HG03064 (cell line): ENCODE data around the gene SH2B3.

Experiments used
- ATAC-seq: cut with Tn5 transposase; IDR thresholded peaks from one replicate; pipeline ENCODE4 v1.9.1; 2021; ENCODE audit warnings: low read depth; ENCODE audit not compliant: unreplicated experiment

Gene SH2B3

DNA sequence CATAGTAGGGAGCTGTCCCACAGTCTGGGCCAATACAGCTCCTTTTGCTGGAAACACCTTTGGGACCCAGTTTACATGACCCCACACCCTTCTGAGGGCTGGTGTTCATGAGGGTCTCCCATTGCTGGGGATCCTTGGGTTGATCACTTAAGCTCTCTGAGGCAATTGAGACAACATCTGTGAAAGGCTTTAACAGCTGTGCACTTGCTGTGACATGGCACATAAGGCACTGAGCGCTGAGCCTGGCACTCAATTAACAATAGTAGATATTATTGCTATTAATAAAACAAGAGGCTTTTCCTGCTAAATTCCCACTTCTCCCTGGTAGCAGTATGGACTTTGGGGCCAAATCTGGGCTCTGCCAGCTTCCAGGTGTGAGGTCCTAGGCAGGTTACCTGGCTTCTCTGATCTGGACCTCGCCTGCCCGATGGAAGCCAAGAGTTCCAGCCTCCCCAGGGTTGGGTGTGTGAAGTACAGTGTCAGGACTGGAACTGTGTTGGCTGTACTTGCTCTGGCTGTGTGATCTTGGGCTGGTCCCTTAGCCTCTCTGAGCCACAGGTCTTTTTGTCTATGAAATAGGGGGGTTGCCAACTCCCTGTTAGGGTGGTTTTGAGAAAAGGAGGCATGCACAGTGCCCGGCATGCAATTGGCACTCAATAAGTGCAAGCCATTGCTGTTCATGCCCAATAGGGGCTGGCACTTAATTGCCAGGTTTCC, 3.1 kb downstream of the SH2B3 start:
- ATAC-seq = no peak

DNA sequence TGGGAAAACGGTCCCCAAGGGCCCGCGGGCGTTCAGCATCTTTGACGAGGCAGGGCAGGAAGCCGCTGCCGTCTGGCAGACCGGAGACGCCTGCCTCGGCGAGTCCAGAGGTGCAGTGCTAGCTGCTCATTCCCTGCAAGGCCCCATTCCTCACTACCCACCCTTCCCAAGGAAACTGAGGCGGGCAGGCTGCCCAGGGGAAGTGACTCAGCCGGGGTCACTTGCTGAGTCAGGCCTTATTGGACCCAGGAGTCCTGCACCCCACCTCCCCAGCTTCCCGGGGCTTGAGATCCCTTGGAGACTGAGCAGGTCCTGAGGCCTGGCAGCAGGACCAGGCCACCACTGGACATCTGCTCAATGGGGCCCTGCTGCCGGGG, 3.7 kb downstream of the SH2B3 start:
- ATAC-seq = no peak

DNA sequence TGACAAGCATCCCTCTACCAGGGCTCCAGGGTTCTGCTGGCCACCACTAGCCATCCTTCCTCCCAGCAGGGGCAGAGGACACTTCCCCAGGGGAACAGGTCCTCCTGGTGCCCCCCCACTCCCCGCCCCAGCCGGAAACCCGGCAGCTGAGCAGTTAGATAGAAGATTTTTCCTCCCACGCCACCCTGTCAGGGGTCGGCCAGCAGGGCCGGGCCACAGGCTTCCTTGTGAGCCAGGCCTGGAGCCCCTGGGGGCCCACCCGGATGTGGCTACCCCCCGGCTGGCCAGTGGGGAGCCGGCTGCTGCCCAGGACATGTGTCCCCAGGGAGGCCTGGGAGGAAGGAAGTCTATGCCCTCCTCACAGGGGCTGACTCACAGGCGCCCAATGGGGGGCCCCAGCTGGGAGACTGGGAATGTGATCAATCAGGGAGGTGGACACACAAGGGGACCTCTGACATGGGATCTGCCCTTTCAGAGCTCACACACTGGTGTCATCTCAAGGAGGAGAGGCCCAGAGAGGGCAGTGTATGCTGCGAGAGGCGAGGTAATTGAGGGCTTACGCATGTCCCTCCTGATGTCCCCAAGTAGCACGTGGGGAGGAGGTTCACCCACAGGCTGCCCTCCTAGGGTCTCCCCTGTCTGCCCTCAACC, 4.2 kb downstream of the SH2B3 start:
- no peak for ATAC-seq

DNA sequence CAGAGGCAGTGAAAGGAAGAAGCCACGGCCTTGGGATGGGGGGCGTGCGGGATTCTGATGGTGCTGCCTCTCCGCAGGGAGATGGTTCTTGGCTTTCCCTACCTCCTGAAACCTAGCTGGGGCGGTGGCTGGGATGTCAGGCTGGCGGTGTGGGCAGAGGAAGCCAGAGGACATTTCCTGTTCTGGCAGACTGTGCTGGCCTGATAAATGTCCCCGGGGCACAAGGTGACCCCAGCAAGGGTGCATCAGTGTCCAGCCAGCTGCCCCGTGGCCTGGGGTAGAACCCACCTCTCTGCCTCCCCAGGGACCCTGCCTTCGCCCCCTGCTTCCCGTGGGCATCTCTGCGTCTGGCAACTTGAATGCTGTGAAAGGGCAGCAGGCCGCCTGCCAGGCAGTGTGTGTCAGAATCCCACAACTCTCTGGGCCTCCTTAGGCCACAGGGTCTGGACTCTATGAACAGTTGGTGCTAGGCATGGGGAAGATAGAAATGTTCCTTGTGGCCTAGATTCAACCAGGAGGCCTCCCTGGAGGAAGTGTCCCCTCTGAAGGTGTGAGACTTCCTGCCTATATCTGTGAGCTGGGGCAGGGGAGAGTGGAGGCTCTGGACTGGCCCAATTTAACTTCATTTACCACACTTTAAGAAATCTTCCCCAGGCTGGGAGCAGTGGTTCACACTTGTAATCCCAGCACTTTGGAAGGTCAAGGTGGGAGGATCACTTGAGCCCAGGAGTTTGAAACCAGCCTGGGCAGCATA, 4.9 kb downstream of the SH2B3 start:
- no peak for ATAC-seq

DNA sequence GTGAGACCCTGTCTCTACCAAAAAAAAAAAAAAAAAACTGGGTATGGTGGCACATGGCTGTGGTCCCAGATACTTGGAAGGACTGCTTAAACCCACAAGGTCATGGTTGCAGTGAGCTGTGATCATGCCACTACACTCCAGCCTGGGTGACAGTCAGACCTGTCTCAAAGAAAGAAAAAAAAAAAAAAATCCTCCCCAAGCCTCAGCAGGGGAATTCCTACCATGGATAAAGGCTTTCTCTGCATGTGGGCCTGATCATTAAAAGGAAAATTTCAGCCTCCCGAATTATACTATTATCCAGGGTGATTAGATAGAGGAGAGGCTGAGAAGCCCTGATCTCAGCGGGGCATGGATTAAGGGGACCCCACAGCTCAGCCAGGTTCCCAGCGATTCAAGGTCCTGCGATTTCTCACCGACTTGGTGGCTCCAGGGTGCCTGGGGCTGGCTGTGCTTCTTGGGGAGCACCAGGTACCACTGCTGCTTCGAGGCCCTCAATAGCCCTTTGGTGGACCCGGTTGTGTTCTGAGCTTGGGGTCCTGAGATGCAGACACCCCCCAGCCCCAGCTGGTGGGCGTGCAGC, 5.6 kb downstream of the SH2B3 start:
- ATAC-seq = no peak

DNA sequence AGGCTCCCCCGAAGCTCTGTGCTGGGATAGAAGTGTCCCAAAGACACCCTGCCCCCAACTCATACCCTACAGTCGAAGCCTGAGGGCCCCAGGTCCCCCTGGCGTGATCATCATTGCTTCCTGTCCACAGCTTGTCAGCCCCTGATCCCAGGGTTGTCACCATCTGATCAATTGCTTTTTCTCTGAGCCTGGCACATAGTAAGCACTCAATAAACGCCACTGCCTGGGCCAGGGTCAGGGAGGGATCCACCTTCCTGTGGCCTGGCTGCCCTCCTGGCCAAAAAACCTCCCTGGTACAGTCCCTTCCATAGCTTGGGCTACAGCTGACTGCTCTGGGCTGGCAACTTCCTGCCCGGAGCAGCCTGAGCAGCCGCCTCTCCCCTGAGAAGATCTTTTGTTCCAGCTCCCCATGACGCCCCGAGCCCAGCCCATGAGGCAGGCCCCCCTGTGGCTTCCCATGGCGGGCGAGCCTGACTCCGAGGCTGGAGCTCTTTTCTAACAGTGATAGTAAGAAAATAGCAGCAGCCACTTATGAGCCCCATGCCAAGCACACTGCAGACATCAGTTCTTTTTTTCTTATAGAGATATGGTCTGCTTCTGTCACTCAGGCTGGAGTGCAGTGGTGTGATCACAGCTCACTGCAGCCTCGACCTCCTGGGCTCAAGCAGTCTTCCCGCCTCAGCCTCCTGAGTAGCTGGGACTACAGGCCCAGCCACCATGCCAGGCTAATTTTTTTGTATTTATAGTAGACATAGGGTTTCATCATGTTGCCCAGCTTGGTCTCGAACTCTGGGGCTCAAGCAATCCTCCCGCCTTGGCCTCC, 6.5 kb downstream of the SH2B3 start:
- no peak for ATAC-seq

DNA sequence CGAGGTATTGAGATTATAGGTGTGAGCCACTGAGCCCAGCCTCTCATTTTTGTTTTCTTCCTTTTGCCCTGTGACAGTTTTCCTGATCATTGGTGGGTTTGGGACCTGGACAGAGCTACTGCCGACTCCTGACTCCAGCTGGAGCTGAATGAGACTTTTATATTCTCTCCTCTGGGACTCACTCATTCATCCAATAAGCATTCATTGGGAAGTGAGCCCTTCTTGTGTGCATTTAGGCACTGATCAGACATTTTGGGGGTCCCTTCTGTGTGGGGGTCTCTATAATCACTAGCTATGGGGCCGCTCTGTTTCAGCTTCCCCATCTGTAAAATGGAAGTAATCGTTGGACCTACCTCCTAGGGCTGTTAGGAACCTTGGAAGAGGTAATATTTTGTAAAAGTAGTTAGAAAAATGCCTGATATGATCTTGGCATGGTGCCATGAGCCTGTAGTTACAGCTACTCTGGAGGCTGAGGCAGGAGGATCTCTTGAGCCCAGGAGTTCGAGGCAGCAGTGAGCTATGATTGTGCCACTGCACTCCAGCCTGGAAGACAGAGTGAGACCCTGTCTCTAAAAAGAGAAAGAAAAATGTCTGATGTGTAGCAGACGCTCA, 7.2 kb downstream of the SH2B3 start:
- no peak for ATAC-seq

DNA sequence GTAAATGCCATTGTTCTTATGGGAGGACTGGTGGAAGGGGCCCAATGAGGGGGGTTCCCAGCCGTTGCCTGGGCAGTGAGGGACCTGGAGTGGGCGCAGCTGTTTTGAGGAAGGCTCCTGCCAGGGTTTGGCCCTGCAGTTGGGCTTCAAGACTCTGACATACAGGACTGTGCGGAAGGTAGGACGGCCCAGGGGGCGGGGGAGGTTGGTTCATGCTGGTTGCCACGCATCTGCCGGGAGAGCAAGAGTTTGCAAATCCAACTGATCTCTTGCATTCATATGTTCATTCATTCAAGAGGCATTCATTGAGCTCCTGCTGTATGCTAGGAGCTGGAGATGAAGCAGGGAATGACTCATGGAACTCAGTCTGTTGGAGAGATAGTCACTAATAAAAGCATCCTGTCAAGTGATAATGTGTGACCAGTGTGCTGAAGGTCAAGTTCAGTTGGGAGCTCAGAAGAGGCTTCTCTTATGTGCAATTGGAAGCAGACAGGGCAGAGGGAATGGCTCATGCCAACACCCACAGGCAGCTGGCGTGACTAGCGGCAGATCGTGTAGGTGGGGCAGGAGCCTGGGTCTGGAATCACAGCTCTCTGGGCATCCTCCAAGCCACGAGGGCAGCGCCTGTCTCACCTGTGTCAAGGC, 7.8 kb downstream of the SH2B3 start:
- ATAC-seq = no peak

DNA sequence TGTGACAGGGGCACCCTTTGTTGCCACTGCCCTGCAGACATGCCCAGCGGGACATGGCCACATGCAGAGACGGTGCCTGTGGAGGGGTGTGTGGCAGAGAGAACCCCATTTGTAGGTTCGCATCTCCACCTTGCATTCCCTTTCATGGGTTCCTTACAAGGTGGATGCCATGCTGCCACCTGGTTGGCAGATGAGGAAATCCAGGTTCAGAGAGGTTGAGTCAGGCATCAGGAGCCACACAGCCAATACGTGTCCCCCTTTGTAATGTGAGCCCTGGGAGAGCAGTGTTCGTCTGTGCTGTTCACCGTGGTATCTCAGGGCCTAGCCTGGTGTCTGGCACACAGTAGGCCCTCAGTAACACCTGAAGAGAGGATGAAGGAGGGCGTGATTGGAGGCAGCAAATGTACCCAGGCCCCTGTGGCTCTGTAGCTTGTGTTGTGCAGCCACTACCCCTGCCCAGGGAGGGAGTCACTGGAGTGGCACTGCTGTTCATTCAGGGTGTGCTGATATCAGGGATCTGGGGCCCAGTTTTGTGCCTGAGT, 9.1 kb downstream of the SH2B3 start:
- ATAC-seq = no peak

DNA sequence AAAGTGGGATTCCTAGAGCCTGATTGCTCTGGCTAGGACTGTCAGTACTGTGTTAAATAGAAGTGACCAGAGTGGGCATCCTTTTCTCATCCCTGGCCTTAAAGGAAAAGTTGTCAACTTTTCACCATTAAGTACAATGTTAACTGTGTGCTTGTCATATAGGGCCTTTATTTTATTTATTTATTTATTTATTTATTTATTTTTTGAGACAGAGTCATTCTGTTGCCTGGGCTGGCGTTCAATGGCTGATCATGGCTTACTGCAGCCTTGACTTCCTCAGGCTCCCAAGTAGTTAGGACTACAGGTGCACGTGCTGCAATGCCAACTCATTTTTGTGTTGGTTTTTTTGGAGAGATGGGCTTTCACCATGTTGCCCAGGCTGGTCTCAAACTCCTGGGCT, 11.6 kb downstream of the SH2B3 start:
- no peak for ATAC-seq

DNA sequence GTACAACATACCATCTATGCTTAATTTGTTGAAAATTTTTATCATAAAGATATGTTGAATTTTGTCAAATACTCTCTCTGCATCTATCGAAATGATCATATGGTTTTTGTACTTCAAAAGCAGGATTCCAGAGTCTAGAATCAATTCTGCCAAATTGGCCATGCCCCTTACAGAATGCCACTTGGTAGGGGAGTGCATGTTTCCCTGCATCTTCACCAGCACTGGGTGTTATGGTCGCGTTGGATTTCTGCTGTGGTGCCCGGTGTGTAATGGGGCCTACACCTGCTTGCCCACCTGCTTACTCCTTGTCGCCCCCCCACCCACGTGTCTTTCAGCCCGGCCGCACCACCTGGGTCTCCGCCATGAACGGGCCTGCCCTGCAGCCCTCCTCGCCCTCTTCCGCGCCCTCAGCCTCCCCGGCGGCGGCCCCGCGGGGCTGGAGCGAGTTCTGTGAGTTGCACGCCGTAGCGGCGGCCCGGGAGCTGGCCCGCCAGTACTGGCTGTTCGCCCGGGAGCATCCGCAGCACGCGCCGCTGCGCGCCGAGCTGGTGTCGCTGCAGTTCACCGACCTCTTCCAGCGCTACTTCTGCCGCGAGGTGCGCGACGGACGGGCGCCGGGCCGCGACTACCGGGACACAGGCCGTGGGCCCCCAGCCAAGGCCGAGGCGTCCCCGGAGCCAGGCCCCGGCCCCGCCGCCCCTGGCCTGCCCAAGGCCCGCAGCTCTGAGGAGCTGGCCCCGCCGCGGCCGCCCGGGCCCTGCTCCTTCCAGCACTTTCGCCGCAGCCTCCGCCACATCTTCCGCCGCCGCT, 12.3 kb downstream of the SH2B3 start:
- no peak for ATAC-seq

DNA sequence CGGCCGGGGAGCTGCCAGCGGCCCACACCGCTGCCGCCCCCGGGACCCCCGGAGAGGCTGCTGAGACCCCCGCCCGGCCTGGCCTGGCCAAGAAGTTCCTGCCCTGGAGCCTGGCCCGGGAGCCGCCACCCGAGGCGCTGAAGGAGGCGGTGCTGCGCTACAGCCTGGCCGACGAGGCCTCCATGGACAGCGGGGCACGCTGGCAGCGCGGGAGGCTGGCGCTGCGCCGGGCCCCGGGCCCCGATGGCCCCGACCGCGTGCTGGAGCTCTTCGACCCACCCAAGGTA, 12.8 kb downstream of the SH2B3 start:
- ATAC-seq = no peak

DNA sequence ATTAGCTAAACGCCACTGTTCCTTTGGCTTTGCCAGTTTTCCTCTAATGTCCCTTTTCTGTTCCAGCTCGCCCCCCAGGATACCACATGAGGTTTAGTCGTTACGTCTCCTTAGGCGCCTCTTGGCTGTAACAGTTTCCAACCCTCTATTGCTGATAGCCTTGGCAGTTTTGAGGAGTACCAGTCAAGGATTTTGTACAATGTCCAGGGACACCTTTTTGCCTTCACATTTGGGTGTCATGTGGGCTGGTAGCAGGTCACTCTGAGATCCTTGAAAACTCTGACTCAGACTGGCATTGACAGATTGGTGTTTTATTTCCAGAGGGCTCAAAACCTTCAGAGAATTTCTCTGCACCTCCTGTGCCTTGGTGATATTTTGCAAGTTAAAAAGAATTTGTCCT, 14.1 kb downstream of the SH2B3 start:
- no peak for ATAC-seq

DNA sequence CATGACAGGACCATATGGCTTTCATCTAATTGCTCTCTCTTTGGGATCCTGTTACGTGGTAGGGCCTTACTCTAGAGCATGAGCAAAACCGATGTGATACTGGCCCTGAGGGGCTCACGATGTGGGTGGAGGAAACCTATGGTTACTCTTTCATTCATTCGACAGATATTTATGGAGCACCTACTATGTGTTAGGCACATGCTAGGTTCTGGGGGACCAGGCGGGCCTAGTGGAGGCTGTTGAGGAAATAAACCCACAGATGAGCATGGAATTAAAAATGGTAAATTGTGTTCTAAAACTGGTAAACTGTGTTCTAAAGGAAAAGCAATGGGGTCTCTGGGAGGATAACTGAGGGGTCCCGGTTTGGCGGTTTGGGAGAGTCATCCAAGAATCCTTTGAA, 14.8 kb downstream of the SH2B3 start:
- ATAC-seq = no peak

DNA sequence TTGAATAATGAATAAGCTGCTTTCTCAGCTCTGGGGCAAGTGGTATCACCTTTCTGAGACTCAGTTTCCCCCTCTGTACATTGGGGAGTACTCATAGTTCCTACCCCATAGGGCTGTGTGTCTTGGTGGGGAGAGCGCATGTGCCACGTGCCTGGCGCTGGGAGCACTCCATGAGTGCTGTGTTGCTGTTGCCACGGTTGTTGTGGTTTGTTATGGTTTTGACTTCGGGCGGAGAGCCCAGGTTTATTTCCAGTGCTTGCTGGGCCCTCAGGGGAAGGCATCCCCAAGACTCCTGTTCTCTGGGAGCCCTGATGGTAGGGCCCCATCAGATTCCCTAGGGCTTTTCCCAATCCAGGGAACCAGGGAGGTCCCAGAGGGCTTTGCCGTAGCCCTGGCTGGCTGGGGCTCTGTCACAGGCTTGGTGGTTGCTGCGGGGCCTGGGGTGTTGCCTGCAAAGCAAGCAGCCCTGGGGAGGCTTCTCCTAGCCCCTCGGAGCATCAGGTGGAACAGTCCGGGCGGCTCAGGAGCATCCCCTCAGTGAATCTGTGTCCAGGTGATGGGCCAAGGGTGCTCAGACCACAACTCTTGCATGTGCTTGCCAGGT, 18.6 kb downstream of the SH2B3 start:
- ATAC-seq = no peak

DNA sequence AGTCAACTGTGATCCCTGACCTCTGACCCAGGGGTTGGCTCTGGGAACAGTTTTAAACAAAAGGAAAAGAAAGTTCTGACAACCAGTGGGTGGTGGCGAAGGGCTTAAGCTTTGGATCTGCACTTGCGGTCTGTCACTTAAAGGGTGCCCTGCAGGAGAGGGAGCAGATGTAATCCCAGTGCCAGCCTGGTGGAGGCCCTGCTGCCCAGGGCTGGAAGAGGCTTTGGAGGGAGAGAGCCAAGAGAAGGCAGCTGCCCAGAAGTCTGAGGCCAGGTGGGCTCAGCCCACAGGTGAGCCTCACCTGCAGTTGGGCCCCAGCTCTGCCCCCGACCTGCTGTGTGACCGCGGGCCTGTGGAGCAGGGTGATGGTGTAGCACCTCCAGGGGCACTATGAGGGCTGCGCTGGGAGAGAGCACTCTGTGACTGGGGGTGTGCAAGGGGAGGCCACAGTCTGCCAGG, 19.1 kb downstream of the SH2B3 start:
- ATAC-seq = no peak

DNA sequence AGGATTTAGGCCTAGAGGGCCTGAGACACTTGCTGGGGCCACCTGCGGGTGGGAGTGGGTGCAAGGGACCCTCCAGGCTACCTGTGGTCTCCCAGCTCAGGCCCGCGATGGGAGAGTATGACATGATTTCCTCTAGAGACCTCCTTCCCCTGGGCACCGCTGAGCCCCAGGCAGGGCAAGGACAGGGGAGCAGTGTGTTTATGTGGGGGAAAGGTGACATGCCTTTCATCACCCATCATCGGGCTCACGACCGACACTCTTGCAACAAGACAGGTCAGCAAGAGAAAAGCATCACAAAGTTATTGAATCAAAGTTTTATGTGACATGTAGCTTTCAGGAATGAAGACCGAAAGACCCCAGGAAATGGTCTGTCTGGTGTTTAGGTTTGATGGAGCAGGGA, 19.9 kb downstream of the SH2B3 start:
- no peak for ATAC-seq
